HL-60 (cell line): Measurements from ENCODE around the gene PRR7.

Experiments used
- CTCF ChIP-seq: IDR thresholded peaks from one replicate; pipeline ENCODE4 v1.5.1; 2011; ENCODE audit warnings: low read length, control low read depth, inconsistent platforms; ENCODE audit not compliant: insufficient read depth
- POLR2AphosphoS5 ChIP-seq: IDR thresholded peaks from 2 replicates; pipeline ENCODE4 v1.6.1; 2012; ENCODE audit warnings: low read depth
- REST ChIP-seq: IDR thresholded peaks from 2 replicates; pipeline ENCODE4 v1.6.1; 2012; ENCODE audit warnings: low read depth; ENCODE audit not compliant: insufficient replicate concordance

- TF ChIP-seq CTCF: no peak
- no peak for TF ChIP-seq POLR2AphosphoS5
- no peak for TF ChIP-seq REST
These were observed 24.3 kb downstream of the PRR7 start for GRCh38 chr5:177470759-177471536.
